AG04450 (cell line): ENCODE results near the gene MAN2B1. TPM values are rescaled to one million over a fixed set of nuclear protein-coding genes. Genes with fewer than 3 reads are reported as not detected.

ENCODE experiments used
- CTCF ChIA-PET: fragments of 300-600, 350-600 bp; formaldehyde crosslinking; extraction: SDS; loops from one replicate; lab custom pipeline; 2022; ENCODE audit warnings: antibody characterized with exemption, inconsistent platforms; lab: Charles Lee
- POLR2A ChIA-PET: fragments of 350-600 bp; formaldehyde crosslinking; extraction: SDS; loops from one replicate; lab custom pipeline; 2021; ENCODE audit warnings: antibody characterized with exemption, inconsistent platforms; lab: Yijun Ruan, JAX
- DNase-seq: peaks from one replicate; pipeline ENCODE4 v3.0.0-alpha.2; 2011; ENCODE audit warnings: low read depth, low spot score
- H3K27ac ChIP-seq: one replicate; pipeline ENCODE4 v1.5.1; 2012; ENCODE audit warnings: low read depth, low read length, control low read depth
- H3K27me3 ChIP-seq: one replicate; pipeline ENCODE4 v1.6.0; 2012; ENCODE audit warnings: low read length; ENCODE audit not compliant: control insufficient read depth, insufficient read depth
- H3K4me3 ChIP-seq: 2 replicates; pipeline ENCODE4 v1.5.1; 2011; ENCODE audit warnings: mild to moderate bottlenecking, low read depth, low read length, control low read depth
- H3K9me3 ChIP-seq: 2 replicates; pipeline ENCODE4 v1.5.1; 2012; ENCODE audit warnings: low read length; ENCODE audit not compliant: control insufficient read depth, insufficient read depth
- CTCF ChIP-seq: IDR thresholded peaks from 2 replicates; pipeline ENCODE4 v1.5.1; 2011; ENCODE audit warnings: low read depth, low read length, control low read depth, inconsistent platforms
- polyA plus RNA-seq: library from polyadenylated mRNA; depleted of rRNA; stranded (reverse); fragments of >200 nt; gene quantifications from 2 replicates; pipeline ENCODE4 v1.2.3, GENCODE V29; 2011

Gene MAN2B1
- polyA plus RNA-seq, 1 experiment, result 30.9 TPM

DNA sequence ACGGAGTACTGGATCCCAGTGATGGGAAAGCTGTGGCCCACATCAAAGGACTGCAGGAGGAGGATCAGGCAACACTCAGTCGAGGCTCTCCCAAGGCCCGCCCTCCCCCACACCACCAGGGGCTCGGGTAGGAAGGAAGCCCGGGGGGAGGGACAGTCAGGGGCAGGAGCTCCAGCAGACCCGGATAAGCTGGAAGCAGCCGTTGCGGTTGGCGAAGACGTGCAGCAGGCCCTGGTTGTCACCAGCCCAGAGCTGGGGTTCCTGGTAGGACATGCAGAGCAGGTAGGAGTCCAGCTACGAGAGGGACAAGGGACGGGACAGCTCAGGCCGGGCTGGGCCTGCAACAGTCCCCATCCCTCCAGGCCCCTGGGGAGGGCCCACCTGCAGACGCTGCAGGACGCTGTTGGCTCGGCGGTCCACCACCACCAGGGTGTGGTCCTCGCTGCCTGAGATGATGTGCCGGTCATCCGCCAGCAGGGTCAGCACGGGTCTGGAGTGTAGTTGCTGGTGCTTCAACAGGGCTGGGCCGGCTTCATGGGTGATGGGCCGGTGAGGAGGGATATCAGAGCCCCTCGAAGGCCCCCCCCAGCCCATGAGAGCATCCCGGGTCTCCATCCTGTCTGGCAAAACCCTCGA lies 23.2 kb upstream of the MAN2B1 start:
- ChIA-PET CTCF (no interaction called here), POLR2A (no interaction called here)
- no peak for TF ChIP-seq CTCF
- no peak overlapping the region for H3K27ac ChIP-seq
- no peak for DNase-seq
- H3K27me3 ChIP-seq, result no peaks in the 10 kb centered on the region
- H3K9me3 ChIP-seq, result no peaks in the 10 kb centered on the region
- no peak overlapping the region for H3K4me3 ChIP-seq

DNA sequence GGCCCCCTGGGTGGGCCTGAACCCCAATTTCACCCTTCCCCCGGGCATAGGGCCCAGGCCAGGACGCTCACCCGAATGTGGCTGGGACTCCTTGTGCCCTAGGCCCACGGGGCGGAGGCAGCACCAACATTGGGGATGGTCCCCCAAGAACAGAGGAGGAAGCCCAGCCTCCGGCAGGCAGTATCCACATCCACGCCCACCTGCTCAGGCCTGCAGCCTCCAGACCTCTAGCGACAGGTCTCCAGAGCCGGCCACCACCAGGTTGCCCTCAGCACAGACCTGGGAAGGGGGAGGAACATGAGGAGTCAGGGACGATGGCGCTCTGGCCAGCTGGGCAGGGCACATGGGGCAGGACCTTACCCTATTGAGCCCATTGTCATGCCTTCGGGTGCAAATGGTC lies 22.5 kb upstream of the MAN2B1 start:
- H3K9me3 ChIP-seq, result no peaks in the 10 kb centered on the region
- no peak for TF ChIP-seq CTCF
- no peak overlapping the region for H3K4me3 ChIP-seq
- ChIA-PET POLR2A (no interaction called here), CTCF (no interaction called here)
- no peaks in the 10 kb centered on the region for H3K27me3 ChIP-seq
- no peak overlapping the region for H3K27ac ChIP-seq
- DNase-seq, result no peak

DNA sequence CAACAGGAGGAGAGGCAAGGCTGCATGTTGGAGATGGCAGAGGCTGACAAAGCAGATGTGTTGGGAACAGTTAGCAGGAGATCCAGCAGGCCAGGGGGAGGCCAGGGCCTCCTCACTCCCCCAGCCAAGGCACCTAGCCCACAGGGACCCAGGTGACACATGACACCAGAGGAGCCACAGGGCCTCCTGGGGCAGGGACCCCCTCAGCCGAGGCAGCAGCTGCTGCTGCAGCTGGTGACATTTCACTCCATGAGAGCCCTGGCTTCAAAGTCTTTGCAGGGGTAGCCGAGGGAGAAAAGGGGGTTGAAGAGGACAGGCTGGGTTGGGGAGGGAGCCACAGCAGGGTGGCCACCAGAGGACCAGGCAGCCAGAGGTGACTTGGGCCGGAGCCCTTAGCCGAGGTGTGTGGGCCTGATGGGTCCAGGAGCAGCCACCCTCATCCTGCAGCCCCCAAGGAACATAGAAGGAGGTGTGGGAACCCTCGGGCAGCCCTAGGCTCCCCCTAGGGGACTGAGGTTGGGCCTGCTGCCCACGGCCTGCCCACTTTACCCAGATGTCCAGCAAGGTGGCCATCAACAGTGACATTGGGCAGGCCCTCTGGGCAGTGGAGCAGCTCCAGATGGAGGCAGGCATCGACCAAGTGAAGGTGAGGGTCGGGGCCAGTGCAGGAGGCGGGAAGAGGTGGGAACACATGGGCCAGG lies 21.1 kb upstream of the MAN2B1 start, which contains the start of gene GNG14:
Gene GNG14 (plus strand): TSS at position 503 of the 701 bp plus-strand sequence. CDS start 51 bp downstream, at position 554.
- CTCF ChIA-PET, result interaction anchor here (0.7 kb wide), 1 partner anchor 8 kb away, joined by 4 read pairs; no protein-coding TSS in a partner anchor
- no peak for DNase-seq
- POLR2A ChIA-PET, result interaction anchor here (0.6 to 0.7 kb wide), 3 partner anchors 9 to 216 kb away, joined by 4 to 7 read pairs (median 4); no protein-coding TSS in a partner anchor
- no peaks in the 10 kb centered on the region for H3K9me3 ChIP-seq
- no peaks in the 10 kb centered on the region for H3K27me3 ChIP-seq
- no peak within 1 kb of the TSS for H3K4me3 ChIP-seq
- H3K27ac ChIP-seq, result no peak within 1 kb of the TSS
- no peak for TF ChIP-seq CTCF

- POLR2A ChIA-PET, result no interaction called here
- peaks cover 4% of the 10 kb centered on the region; the same call in 1 of the 2 replicates for H3K9me3 ChIP-seq
- H3K27ac ChIP-seq, result no peak overlapping the region
- no peak for TF ChIP-seq CTCF
- no peak overlapping the region for H3K4me3 ChIP-seq
- no peaks in the 10 kb centered on the region for H3K27me3 ChIP-seq
- no peak for DNase-seq
- CTCF ChIA-PET, result interaction anchor here (0.8 to 1.3 kb wide), 2 partner anchors 14 to 110 kb away, joined by 3 to 4 read pairs; no protein-coding TSS in a partner anchor
Observed at GRCh38 chr19:12685831-12686230, 19.3 kb upstream of the MAN2B1 start.
